ENCODE results near the gene GRIK2. TPM values are rescaled to one million over a fixed set of nuclear protein-coding genes. Genes with fewer than 3 reads are reported as not detected.

GRIK2 gene
- total RNA-seq, 4 donors from 2014 or later, result 2.0 to 4.0 (median 2.0) TPM; not detected in 1

GRCh38 chr6:101747716-101748115 lies 354.2 kb downstream of the GRIK2 start:
- no peaks in the 10 kb centered on the region for H3K27me3 ChIP-seq
- intact Hi-C loops (cut with DNase I; ENCODE audit: low total_unique reads) (no loop called here), in situ Hi-C loops (cut with MboI; ENCODE audit: low pct_ligation_motif_present in 1 of 4, low pct_unique_long_range_greater_than_20kb in 1 of 4, low sequenced_read_pairs in 3 of 4) (no loop called here)
- 30 to 43% methylated on average over 1 of the region's 1 CpG for WGBS, 2 donors (ENCODE audit: low coverage in 1 of 2)
- H3K9me3 ChIP-seq, result no peaks in the 10 kb centered on the region
- H3K4me3 ChIP-seq, result no peak overlapping the region
- no peak for DNase-seq
- H3K4me1 ChIP-seq, result no peaks in the 10 kb centered on the region
- H3K36me3 ChIP-seq, result no peaks in the 10 kb centered on the region
- no peak overlapping the region for H3K27ac ChIP-seq
- TF ChIP-seq POLR2AphosphoS5 (IDR thresholded peaks at IDR 0.05) (no peak), EP300 (IDR thresholded peaks at IDR 0.05; ENCODE audit: low read depth) (no peak), POLR2A (IDR thresholded peaks at IDR 0.05) (no peak), CTCF (IDR thresholded peaks at IDR 0.05) (no peak)

GRCh38 chr6:101755931-101756330 lies 362.4 kb downstream of the GRIK2 start:
- no peaks in the 10 kb centered on the region for H3K36me3 ChIP-seq
- H3K4me1 ChIP-seq, result no peaks in the 10 kb centered on the region
- no peak overlapping the region for H3K4me3 ChIP-seq
- no peaks in the 10 kb centered on the region for H3K27me3 ChIP-seq
- 88 to 91% methylated on average over 1 of the region's 1 CpG for WGBS, 2 donors (ENCODE audit: low coverage in 1 of 2)
- H3K9me3 ChIP-seq, result no peaks in the 10 kb centered on the region
- TF ChIP-seq CTCF (IDR thresholded peaks at IDR 0.05) (no peak), EP300 (IDR thresholded peaks at IDR 0.05; ENCODE audit: low read depth) (no peak)
- no peak for DNase-seq
- in situ Hi-C loops (cut with MboI; ENCODE audit: low pct_ligation_motif_present in 1 of 4, low pct_unique_long_range_greater_than_20kb in 1 of 4, low sequenced_read_pairs in 3 of 4) (no loop called here), intact Hi-C loops (cut with DNase I; ENCODE audit: low total_unique reads) (no loop called here)
- no peak overlapping the region for H3K27ac ChIP-seq

GRCh38 chr6:101758368-101758767 lies 364.9 kb downstream of the GRIK2 start:
- H3K4me1 ChIP-seq, result no peaks in the 10 kb centered on the region
- DNase-seq, result no peak
- WGBS, 2 donors (ENCODE audit: low coverage in 1 of 2), result 79 to 80% methylated on average over 1 of the region's 1 CpG
- no peaks in the 10 kb centered on the region for H3K36me3 ChIP-seq
- no peak overlapping the region for H3K4me3 ChIP-seq
- no peak for TF ChIP-seq POLR2AphosphoS5 (IDR thresholded peaks at IDR 0.05)
- TF ChIP-seq EP300 (IDR thresholded peaks at IDR 0.05; ENCODE audit: low read depth), result no peak
- no peak for TF ChIP-seq CTCF (IDR thresholded peaks at IDR 0.05)
- TF ChIP-seq POLR2A (IDR thresholded peaks at IDR 0.05), result no peak
- H3K9me3 ChIP-seq, result no peaks in the 10 kb centered on the region
- in situ Hi-C loops (cut with MboI; ENCODE audit: low pct_ligation_motif_present in 1 of 4, low pct_unique_long_range_greater_than_20kb in 1 of 4, low sequenced_read_pairs in 3 of 4) (no loop called here), intact Hi-C loops (cut with DNase I; ENCODE audit: low total_unique reads) (no loop called here)
- H3K27me3 ChIP-seq, result no peaks in the 10 kb centered on the region
- H3K27ac ChIP-seq, result no peak overlapping the region

GRCh38 chr6:101760843-101761621 lies 367.5 kb downstream of the GRIK2 start:
- Histone ChIP-seq H3K4me3 (no peak overlapping the region), H3K27ac (no peak overlapping the region), H3K9me3 (no peaks in the 10 kb centered on the region), H3K4me1 (no peaks in the 10 kb centered on the region), H3K27me3 (no peaks in the 10 kb centered on the region), H3K36me3 (no peaks in the 10 kb centered on the region)
- in situ Hi-C loops (cut with MboI; ENCODE audit: low pct_ligation_motif_present in 1 of 4, low pct_unique_long_range_greater_than_20kb in 1 of 4, low sequenced_read_pairs in 3 of 4), result no loop called here
- no peak for DNase-seq
- TF ChIP-seq EP300 (IDR thresholded peaks at IDR 0.05; ENCODE audit: low read depth) (no peak), POLR2AphosphoS5 (IDR thresholded peaks at IDR 0.05) (no peak), CTCF (IDR thresholded peaks at IDR 0.05) (no peak), POLR2A (IDR thresholded peaks at IDR 0.05) (no peak)
- intact Hi-C loops (cut with DNase I; ENCODE audit: low total_unique reads), result no loop called here
